ENCODE data around the gene CENPV.

DNA sequence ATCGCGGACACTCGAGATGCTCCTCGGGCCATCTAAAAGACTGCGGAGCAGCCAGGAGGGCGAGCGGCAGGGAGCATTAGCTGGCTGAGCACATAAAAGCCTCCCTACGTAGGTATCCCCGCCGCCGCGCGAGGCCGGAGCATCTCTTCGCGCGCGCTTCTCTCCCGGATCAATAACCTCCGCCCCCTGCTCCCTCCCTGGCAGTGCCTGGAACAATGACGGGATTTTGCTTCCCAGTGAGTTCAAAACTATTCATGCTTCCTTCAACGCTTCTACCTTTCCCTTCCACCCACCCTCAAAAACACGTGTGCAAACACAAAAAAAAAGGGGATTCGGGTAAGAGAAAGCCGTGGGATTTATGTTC is 984 bp downstream of the CENPV start:
- TF ChIP-seq CTCF (conservative IDR thresholded peaks at IDR 0.05) (no peak), ZFX (IDR thresholded peaks at IDR 0.05) (no peak)

Data from C4-2B (cell line).